Choroid plexus epithelial cell (primary cell): Measurements from ENCODE around the gene TESPA1.

Experiments
- DNase-seq: peaks from one replicate; pipeline ENCODE4 v3.0.0-alpha.2; 2010; ENCODE audit warnings: low read depth
- H3K4me3 ChIP-seq: 2 replicates; pipeline ENCODE4 v1.5.1; 2011; ENCODE audit warnings: low read depth, mild to moderate bottlenecking, control low read depth, low read length, moderate library complexity
- CTCF ChIP-seq: conservative IDR thresholded peaks from 2 replicates; pipeline ENCODE4 v1.5.1; 2011; ENCODE audit warnings: low read depth, mild to moderate bottlenecking, control low read depth, inconsistent platforms, low read length, moderate library complexity

TESPA1 gene

GRCh38 chr12:54974279-54974678 is 10.3 kb downstream of the TESPA1 start:
- no peak for DNase-seq
- no peak for TF ChIP-seq CTCF

GRCh38 chr12:54973556-54973955 is 11.0 kb downstream of the TESPA1 start:
- H3K4me3 ChIP-seq: no peak overlapping the region
- no peak for TF ChIP-seq CTCF
- no peak for DNase-seq

More at GRCh38 chr12:54974279-54974678, 10.3 kb downstream of the TESPA1 start:
- no peak overlapping the region for H3K4me3 ChIP-seq

- TF ChIP-seq CTCF: no peak
- no peak for DNase-seq
- no peak overlapping the region for H3K4me3 ChIP-seq
Observed at GRCh38 chr12:54970741-54971140, 13.8 kb downstream of the TESPA1 start.

- no peak overlapping the region for H3K4me3 ChIP-seq
- no peak for TF ChIP-seq CTCF
Observed at GRCh38 chr12:54968181-54968730, 16.3 kb downstream of the TESPA1 start.

GRCh38 chr12:54967461-54967860 is 17.1 kb downstream of the TESPA1 start:
- TF ChIP-seq CTCF: no peak
- peak; percentile 43 for DNase-seq
- no peak overlapping the region for H3K4me3 ChIP-seq

More at GRCh38 chr12:54968181-54968730, 16.3 kb downstream of the TESPA1 start:
- no peak for DNase-seq

- no peak overlapping the region for H3K4me3 ChIP-seq
- no peak for DNase-seq
- no peak for TF ChIP-seq CTCF
Observed at GRCh38 chr12:54961190-54961589, 23.4 kb downstream of the TESPA1 start.

- no peak overlapping the region for H3K4me3 ChIP-seq
- no peak for DNase-seq
- TF ChIP-seq CTCF: no peak
Observed at GRCh38 chr12:54959291-54960018, 25.1 kb downstream of the TESPA1 start.
